HL-60 (cell line): ENCODE data around the gene COX17.

Experiments
- DNase-seq, 2 experiments: peaks; one replicate each; pipeline ENCODE4 v3.0.0-alpha.2; 2010 to 2020; ENCODE audit warnings: low read depth in 1 of 2, low spot score in 1 of 2
- H3K27ac ChIP-seq: fragments of 250-450 bp; sonication (Bioruptor Pico); replicated peaks from 2 replicates; pipeline ENCODE4 v1.5.1; 2020; ENCODE audit warnings: mild to moderate bottlenecking, moderate library complexity
- H3K27me3 ChIP-seq: fragments of 250-450 bp; sonication (Bioruptor Pico); 2 replicates; pipeline ENCODE4 v1.5.1; 2021; ENCODE audit warnings: mild to moderate bottlenecking, moderate library complexity; ENCODE audit not compliant: insufficient read depth, poor library complexity, severe bottlenecking
- H3K4me3 ChIP-seq: replicated peaks from 2 replicates; pipeline ENCODE4 v1.5.1; 2011; ENCODE audit warnings: mild to moderate bottlenecking, control low read depth, low read length; ENCODE audit not compliant: insufficient read depth
- CTCF ChIP-seq: IDR thresholded peaks from one replicate; pipeline ENCODE4 v1.5.1; 2011; ENCODE audit warnings: low read length, control low read depth, inconsistent platforms; ENCODE audit not compliant: insufficient read depth
- GABPA ChIP-seq: IDR thresholded peaks from 2 replicates; pipeline ENCODE4 v1.6.1; 2012; ENCODE audit warnings: low read depth
- POLR2AphosphoS5 ChIP-seq: IDR thresholded peaks from 2 replicates; pipeline ENCODE4 v1.6.1; 2012; ENCODE audit warnings: low read depth
- REST ChIP-seq: IDR thresholded peaks from 2 replicates; pipeline ENCODE4 v1.6.1; 2012; ENCODE audit warnings: low read depth; ENCODE audit not compliant: insufficient replicate concordance
- SPI1 ChIP-seq: IDR thresholded peaks from 2 replicates; pipeline ENCODE4 v1.6.1; 2012; ENCODE audit warnings: low read depth, mild to moderate bottlenecking, borderline replicate concordance

COX17 gene

GRCh38 chr3:119664370-119664769 is 12.8 kb downstream of the COX17 start:
- no peak overlapping the region for H3K4me3 ChIP-seq
- no peaks in the 10 kb centered on the region for H3K27me3 ChIP-seq
- TF ChIP-seq CTCF = no peak
- TF ChIP-seq POLR2AphosphoS5 = no peak
- no peak for TF ChIP-seq REST
- TF ChIP-seq GABPA = no peak
- no peak for TF ChIP-seq SPI1
- H3K27ac ChIP-seq = no peak overlapping the region
- no peak for DNase-seq

GRCh38 chr3:119663885-119664284 is 13.3 kb downstream of the COX17 start:
- no peak overlapping the region for H3K27ac ChIP-seq
- no peak for DNase-seq
- H3K4me3 ChIP-seq = no peak overlapping the region
- no peaks in the 10 kb centered on the region for H3K27me3 ChIP-seq
- TF ChIP-seq REST (no peak), POLR2AphosphoS5 (no peak), SPI1 (no peak), CTCF (no peak), GABPA (no peak)

GRCh38 chr3:119662604-119663373 is 14.4 kb downstream of the COX17 start:
- Histone ChIP-seq H3K27me3 (no peaks in the 10 kb centered on the region), H3K27ac (no peak overlapping the region), H3K4me3 (no peak overlapping the region)
- TF ChIP-seq SPI1 = no peak
- TF ChIP-seq REST = no peak
- TF ChIP-seq CTCF = no peak
- no peak for TF ChIP-seq GABPA
- TF ChIP-seq POLR2AphosphoS5 = no peak
- no peak for DNase-seq
